Lung (tissue), 12 donors: Measurements from ENCODE around the gene CKMT2. TPM values are rescaled to one million over a fixed set of nuclear protein-coding genes. Genes with fewer than 3 reads are reported as not detected.
A peak's percentile ranks its signal among the peaks of the same experiment; 100 is the strongest.

Experiments used
- ATAC-seq: fragments of 200-7000 bp; cut with Tn5 transposase; one replicate; pipeline ENCODE4 v1.9.1; 2020; ENCODE audit warnings: moderate number of reproducible peaks; ENCODE audit not compliant: insufficient read depth, low FRiP score
- DNase-seq, 3 donors: peaks; one replicate each; pipeline ENCODE4 v3.0.0-alpha.2; 2013 to 2017
- H3K27ac ChIP-seq, 2 donors: one replicate each; pipeline ENCODE4 v1.5.1; 2013; ENCODE audit warnings: mild to moderate bottlenecking in 2 of 2, moderate library complexity in 2 of 2, control low read depth in 1 of 2, inconsistent platforms in 1 of 2, low read depth in 1 of 2, low read length in 1 of 2
- H3K27me3 ChIP-seq, 3 donors: one replicate each; pipeline ENCODE4 v1.5.1; 2013; ENCODE audit warnings: low read length in 2 of 3; ENCODE audit not compliant: control insufficient read depth in 3 of 3, insufficient read depth in 3 of 3
- H3K36me3 ChIP-seq, 4 donors: one replicate each; pipeline ENCODE4 v1.5.1; 2013; ENCODE audit warnings: low read length in 4 of 4, mild to moderate bottlenecking in 1 of 4, moderate library complexity in 1 of 4; ENCODE audit not compliant: control insufficient read depth in 4 of 4, insufficient read depth in 4 of 4
- H3K4me1 ChIP-seq, 5 donors: one replicate each; pipeline ENCODE4 v1.5.1; 2013; ENCODE audit warnings: low read length in 5 of 5, mild to moderate bottlenecking in 2 of 5, moderate library complexity in 1 of 5; ENCODE audit not compliant: control insufficient read depth in 5 of 5, insufficient read depth in 5 of 5
- H3K4me3 ChIP-seq: one replicate; pipeline ENCODE4 v1.5.1; 2013; ENCODE audit warnings: mild to moderate bottlenecking, control low read depth, moderate library complexity
- H3K9ac ChIP-seq, 2 donors: one replicate each; pipeline ENCODE4 v1.5.1; 2013; ENCODE audit warnings: low read length in 2 of 2, control low read depth in 1 of 2; ENCODE audit not compliant: insufficient read depth in 1 of 2
- H3K9me3 ChIP-seq, 4 donors: one replicate each; pipeline ENCODE4 v1.5.1; 2013; ENCODE audit warnings: low read length in 3 of 4, mild to moderate bottlenecking in 1 of 4, moderate library complexity in 1 of 4; ENCODE audit not compliant: control insufficient read depth in 4 of 4, insufficient read depth in 3 of 4
- WGBS, 2 donors: extraction: QIAGEN DNeasy Blood & Tissue Kit; methylation state at CpG; one replicate each; pipeline ENCODE4 v1.1.7; 2013; 5-methylcytosine and 5-hydroxymethylcytosine counted together
- polyA plus RNA-seq, 2 donors: library from polyadenylated mRNA; stranded (reverse); fragments of 200-250 nt; gene quantifications; one replicate each; pipeline ENCODE4 v1.2.1, GENCODE V29; 2013
- total RNA-seq, 2 donors: library from RNA; depleted of rRNA in 1 of 2; stranded (reverse); fragments of >200 nt in 1 of 2; gene quantifications; one replicate each; pipeline ENCODE4 v1.2.1, GENCODE V29; 2014 to 2021
- TF ChIP-seq, protein P1 (sequence below): IDR thresholded peaks from 2 replicates; pipeline ENCODE4 v1.5.1; 2012; ENCODE audit warnings: mild to moderate bottlenecking; ENCODE audit errors: control extremely low read depth, extremely low read depth
- donor health status: control.
- donor health status: control.
- donor health status: Bipolar disorder and iron deficiency.
- donor health status: healthy.
- donor health status: DM: yes; HTN: yes; CAD: no.

Gene CKMT2
- total and polyA plus RNA-seq, 4 donors = 1.2 to 2.8 (median 1.8) TPM

GRCh38 chr5:81302596-81302995 is 69.5 kb downstream of the CKMT2 start:
- TF ChIP-seq, protein P1, sequence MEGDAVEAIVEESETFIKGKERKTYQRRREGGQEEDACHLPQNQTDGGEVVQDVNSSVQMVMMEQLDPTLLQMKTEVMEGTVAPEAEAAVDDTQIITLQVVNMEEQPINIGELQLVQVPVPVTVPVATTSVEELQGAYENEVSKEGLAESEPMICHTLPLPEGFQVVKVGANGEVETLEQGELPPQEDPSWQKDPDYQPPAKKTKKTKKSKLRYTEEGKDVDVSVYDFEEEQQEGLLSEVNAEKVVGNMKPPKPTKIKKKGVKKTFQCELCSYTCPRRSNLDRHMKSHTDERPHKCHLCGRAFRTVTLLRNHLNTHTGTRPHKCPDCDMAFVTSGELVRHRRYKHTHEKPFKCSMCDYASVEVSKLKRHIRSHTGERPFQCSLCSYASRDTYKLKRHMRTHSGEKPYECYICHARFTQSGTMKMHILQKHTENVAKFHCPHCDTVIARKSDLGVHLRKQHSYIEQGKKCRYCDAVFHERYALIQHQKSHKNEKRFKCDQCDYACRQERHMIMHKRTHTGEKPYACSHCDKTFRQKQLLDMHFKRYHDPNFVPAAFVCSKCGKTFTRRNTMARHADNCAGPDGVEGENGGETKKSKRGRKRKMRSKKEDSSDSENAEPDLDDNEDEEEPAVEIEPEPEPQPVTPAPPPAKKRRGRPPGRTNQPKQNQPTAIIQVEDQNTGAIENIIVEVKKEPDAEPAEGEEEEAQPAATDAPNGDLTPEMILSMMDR = no peak
- no peak for ATAC-seq
- Histone ChIP-seq H3K4me1 (peaks cover 3 to 24% (median 7%) of the 10 kb centered on the region in 5 donors), H3K9ac (peak overlapping the region in 1 of 2 donors; percentile 91), H3K9me3 (no peaks in the 10 kb centered on the region), H3K27ac (no peak overlapping the region), H3K27me3 (no peaks in the 10 kb centered on the region), H3K4me3 (no peak overlapping the region), H3K36me3 (peaks cover 0 to 8% (median 2%) of the 10 kb centered on the region in 4 donors)
- DNase-seq = no peak
- WGBS, 2 donors = 90 to 96% methylated on average over 5 of the region's 5 CpGs

GRCh38 chr5:81303563-81303962 is 70.4 kb downstream of the CKMT2 start:
- DNase-seq = no peak
- Histone ChIP-seq H3K36me3 (peaks cover 0 to 6% (median 2%) of the 10 kb centered on the region in 4 donors), H3K27me3 (no peaks in the 10 kb centered on the region), H3K4me1 (peaks cover 3 to 24% (median 7%) of the 10 kb centered on the region in 5 donors), H3K9me3 (no peaks in the 10 kb centered on the region), H3K4me3 (no peak overlapping the region), H3K9ac (no peak overlapping the region), H3K27ac (no peak overlapping the region)
- ATAC-seq = no peak
- 98 to 100% methylated on average over 1 of the region's 1 CpG for WGBS, 2 donors
- TF ChIP-seq, protein P1 = no peak

- Histone ChIP-seq H3K36me3 (peaks cover 2 to 21% (median 7%) of the 10 kb centered on the region in 4 donors), H3K4me3 (no peak overlapping the region), H3K9me3 (no peaks in the 10 kb centered on the region), H3K27me3 (no peaks in the 10 kb centered on the region), H3K4me1 (peaks cover 0 to 9% (median 2%) of the 10 kb centered on the region in 5 donors), H3K9ac (no peak overlapping the region), H3K27ac (no peak overlapping the region)
- DNase-seq (no peak), ATAC-seq (no peak)
- TF ChIP-seq, protein P1 = no peak
Observed at GRCh38 chr5:81305785-81306184, 72.7 kb downstream of the CKMT2 start.

DNA sequence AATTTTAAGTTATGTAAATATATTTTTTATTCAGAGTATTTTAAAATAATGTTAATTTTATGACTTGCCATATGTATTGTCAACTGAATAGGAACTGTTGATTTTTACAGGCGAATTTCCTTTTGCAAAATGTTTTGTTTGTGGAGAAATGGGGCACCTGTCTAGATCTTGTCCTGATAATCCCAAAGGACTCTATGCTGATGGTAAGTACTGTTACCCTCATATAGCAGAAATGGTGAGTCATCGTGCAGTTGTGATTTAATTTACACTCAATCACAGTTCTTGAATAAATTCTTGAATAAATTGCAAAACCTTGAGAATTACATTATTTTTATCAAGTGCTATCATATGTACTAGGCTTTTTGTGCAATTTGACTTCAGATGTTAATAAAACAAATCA is 75.7 kb downstream of the CKMT2 start:
- H3K4me3 ChIP-seq = no peak overlapping the region
- ATAC-seq (no peak), DNase-seq (no peak)
- TF ChIP-seq, protein P1 = no peak
- H3K36me3 ChIP-seq = peaks cover 7 to 39% (median 17%) of the 10 kb centered on the region in 4 donors
- H3K9ac ChIP-seq = no peak overlapping the region
- no peaks in the 10 kb centered on the region for H3K9me3 ChIP-seq
- WGBS, 2 donors = 93 to 98% methylated on average over 2 of the region's 2 CpGs
- no peaks in the 10 kb centered on the region for H3K27me3 ChIP-seq
- no peak overlapping the region for H3K27ac ChIP-seq
- no peaks in the 10 kb centered on the region for H3K4me1 ChIP-seq
